GM18508 (cell line): ENCODE results near the gene SLC30A2.

Experiments used
- ATAC-seq: cut with Tn5 transposase; IDR thresholded peaks from one replicate; pipeline ENCODE4 v1.9.1; 2021; ENCODE audit warnings: moderate number of reproducible peaks; ENCODE audit not compliant: insufficient read depth, unreplicated experiment

SLC30A2 gene

DNA sequence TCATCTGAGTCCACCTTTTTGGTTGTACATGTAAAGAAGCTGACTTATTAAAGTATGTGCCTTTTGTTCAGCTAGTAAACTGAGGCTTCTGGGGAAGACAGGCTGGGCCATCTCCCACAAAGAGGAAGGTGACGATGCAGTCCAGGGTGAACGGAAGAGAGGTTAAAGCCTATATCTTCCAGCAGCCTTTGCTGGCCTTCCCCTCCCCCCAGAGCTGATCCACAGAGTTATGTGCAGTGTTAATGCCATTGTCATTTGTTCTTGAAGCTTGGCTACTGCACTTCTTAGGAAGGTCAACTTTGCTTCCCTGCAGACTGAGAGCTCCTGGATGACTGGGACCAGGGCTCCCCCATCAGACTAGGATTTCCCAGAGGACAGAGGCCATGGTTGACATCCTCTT is 2.2 kb downstream of the SLC30A2 start:
- ATAC-seq, result no peak

DNA sequence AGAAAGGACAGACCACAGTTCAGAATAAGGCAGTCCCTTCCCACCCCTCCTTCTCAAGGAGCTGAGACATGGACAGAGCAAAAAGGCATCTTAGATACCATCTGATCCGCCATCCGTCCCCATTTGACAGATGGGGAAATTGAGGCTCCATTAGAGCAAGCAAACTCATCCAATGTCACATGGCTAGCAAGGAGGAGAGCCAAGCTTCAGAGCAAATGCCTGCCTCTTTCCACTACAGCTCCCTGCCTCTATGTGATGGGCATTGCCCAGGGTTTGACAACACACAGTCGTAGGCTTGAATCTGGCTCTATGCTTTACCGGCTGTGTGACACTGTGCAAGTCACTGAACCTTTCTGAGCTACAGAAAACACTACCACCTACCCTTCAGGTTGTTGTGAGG is 3.9 kb downstream of the SLC30A2 start:
- ATAC-seq, result no peak

DNA sequence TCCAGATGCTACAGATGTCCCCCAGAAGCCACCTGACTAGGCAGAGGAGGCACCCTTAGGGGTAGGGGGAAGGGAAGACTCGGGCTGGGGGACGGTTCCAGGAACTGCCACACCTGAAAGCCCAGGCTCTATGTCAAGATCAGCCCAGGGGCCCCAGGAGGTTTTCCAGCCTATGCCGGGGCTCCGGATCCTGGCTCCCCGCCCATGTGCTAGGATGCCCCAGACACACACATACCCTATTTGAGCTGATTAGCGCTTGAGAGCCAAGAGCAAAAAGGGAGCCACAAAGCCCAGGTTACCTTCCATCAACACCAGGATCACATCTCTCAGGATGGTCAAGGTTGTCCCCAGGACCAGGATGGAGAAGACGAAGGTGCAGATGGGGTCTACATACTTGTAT is 4.5 kb downstream of the SLC30A2 start:
- ATAC-seq, result no peak

DNA sequence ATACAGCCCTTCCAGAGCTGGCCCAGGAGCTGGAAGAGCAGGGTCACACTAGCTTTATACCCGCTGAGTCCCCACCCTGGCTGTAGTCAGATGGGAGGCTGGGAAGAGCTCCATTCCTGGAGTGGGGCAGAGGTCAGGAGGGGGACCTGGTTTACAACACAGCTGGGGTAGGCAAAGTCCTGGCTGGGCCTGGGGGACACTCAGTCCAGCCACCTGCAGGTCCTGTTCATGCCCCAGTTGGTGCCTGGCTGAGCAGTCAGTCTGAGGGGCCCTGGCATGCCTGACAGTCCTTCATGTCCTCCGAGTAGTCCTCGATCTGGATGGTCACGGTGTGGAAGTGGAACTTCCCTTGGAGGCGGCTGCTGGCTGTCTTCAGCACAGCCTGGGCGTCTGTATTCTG is 7.0 kb downstream of the SLC30A2 start:
- no peak for ATAC-seq

DNA sequence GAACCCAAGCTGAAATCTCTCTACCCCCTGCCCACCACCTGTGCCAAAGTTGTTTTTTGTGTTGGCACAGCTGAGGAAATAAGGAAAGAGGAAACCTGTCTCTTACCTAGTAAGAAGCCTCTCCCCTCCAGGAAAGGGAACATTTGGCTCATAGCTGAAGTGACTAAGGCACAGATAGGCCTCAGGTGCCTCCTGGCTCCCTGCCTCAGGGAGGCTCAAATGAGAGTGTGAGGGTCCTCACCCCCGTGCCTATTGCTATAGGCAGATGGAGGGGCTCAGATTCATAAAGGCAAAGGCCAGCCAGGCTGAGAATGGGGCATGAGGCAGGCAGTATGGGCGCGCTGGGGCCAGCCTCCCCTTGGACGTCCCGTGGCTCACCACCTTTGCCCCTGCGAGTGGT is 7.4 kb downstream of the SLC30A2 start:
- ATAC-seq, result no peak

DNA sequence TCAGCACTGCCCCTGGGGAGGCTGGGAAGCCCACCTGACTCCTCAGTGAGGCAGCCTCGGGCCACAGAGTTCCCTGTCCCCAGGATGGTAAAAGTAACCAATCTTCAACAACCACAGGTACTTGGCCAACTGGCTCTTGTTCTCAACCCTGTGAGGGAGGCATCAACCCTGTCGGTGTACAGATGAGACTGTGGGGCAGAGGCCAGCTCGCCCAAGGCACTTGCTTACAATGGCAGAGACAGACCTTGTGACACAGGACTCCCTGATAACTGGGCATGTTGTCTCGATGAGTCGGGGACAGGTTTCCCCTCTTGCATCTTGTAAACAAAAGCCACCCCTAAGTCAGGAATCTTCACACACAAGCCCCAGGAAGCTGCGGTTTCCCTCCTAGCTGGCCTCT is 8.0 kb downstream of the SLC30A2 start:
- no peak for ATAC-seq

DNA sequence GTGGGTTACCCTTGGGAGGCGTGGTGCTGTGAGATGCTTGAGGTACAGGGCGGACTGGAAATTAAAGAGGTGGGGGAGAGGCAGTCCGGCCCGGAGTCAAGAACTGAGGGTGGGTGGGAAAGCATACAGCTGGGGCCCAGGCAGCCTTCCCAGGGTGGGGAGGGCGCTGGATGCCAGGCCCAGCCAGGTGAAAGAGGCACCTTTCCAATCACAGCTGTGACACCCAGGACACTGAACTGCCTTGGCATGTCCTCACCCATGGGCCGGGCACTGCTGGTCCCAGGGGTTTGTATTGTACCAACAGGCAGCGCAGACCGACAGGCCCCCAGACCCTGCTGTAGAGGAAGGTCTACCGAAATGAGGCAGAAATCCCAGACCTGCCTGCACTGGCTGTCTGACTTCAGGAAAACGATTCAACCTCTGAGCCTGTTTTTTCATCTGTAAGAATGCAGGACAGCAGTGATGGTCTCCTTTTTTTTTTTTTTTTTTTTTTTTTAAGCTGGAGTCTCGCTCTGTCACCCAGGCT is 9.1 kb downstream of the SLC30A2 start:
- no peak for ATAC-seq

DNA sequence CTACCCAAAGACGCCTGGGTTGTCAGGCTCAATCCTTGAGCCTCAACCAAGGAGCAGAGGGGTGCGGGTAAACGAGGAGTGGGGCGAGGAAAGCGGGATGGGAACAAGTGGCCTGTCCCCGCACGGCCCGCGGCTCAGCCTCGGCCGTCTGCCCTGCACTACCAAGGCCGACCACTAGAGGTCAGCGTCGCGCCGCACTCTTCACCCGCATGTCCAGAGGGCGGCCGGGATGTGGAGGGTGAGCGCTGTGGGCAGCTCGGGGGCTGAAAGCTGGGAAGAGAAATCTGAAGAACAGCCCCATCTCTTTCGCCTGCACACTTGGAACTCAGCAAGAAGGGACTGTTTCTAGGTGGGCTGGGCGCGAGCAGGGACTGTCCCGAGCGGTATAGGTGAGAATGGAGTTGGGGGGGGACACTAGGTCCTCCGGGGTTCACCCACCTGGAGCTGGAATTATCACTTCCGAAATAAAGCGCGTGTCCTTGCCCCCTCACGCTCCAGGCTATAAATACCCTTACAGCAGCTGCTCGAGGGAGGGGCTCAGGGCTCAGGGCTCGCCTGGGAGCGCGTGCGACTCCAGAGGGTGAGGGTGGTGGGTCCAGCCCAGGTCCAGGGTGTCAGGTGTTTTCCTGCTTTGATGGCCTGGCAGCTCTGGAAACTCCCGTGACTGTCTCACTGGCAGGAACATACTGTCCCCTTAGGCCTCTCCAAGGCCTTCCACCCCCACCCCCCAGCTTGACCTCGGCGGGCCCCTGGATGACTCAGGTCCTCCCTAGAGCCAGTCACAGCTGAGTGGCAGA is 9.8 kb downstream of the SLC30A2 start:
- no peak for ATAC-seq

DNA sequence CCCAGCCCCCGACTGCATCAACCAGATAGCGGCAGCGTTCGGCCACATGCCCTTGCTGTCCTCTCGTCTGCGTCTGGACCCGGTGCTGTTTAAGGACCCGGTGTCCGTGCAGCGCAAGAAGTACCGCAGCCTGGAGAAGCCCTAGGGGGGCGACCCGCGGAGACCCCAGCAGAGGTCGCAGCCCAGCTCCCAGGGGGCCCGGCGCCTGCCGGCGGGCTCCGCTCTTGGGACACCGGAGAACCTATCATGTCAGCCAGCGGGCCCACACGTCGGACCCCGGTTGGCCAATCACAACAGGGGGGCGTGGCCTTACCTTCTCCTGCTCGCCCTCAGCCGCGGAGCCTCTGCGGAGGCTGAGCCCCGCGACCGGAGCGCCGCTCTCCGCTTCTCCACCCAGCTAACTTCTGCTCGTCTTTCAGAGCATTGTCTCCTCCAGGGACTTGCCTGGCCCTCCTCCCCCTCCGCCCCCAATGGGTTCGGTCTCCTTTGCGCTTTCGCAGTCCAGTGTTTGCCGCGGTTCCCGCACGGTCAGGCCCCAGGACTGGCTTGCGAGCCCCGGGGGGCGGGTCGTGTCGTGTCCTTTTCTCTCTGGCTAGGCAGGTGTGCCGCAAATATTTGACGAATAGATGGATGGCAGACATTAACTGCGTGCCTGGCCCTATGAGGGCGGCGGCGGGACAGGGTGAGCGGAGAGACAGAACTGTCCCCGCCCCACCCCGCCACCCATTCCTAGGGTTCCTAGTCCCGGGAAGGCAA is 10.5 kb downstream of the SLC30A2 start:
- no peak for ATAC-seq

DNA sequence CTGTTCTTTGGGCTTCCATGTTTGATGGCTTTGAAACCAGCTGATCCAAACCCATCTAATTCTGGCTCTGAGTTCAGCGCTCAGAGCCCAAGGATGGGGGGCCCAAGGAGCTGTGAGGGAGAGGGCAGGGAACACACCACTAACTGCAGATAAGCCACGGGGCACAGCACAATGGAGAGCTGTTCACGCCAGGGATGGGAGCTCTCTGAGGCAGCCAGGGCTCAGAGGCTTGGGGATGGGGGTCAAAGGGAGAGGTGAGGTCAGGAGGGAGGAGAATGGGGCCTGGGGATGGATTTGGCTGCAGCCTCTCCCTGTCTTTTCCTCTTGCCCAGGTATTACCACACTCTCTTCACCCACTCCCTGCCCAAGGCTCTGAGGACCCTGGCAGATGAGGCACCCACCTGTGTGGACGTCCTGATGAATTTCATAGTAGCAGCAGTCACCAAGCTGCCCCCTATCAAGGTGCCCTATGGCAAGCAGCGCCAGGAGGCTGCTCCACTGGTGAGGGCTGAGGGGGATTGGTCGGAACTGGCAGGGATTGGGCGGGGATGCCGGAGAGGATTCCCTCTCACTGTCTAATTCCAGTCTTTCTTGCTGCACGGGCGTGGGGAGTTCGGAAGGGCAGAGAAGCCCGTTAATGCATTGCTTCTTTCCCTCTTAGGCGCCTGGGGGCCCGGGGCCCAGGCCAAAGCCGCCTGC is 11.3 kb downstream of the SLC30A2 start:
- no peak for ATAC-seq

DNA sequence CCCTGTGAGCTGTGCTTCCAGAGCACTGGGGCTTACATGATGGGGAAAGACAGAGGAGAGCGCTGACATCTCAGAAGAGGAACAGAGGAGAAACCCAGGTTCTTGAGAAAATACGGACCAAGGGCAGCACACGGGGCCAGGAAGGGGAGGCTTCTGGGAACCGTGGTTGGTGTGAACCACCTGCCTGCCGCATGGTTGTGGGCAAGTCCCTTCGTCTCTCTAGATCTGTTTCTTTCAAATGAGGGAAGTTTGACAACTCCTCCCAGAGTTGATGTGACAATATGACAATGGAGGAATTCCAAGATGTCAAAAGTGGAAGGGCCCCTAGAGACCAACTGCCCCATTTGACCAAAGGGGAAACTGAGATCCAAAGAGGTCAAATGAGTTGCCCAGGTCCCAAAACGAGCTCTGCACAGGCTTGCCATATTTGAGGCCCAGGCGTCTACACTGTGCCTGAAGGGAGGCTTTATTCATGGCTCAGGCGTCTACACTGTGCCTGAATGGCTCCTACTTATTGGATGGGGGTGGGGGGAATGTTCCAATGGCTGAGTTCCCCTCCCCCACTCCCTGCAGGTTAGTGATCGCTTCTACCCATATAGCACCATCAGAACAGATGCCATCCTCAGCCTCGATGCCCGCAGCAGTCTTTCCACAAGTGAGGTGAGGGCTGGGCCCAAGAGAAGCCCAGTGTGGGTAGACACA is 13.1 kb downstream of the SLC30A2 start:
- no peak for ATAC-seq

DNA sequence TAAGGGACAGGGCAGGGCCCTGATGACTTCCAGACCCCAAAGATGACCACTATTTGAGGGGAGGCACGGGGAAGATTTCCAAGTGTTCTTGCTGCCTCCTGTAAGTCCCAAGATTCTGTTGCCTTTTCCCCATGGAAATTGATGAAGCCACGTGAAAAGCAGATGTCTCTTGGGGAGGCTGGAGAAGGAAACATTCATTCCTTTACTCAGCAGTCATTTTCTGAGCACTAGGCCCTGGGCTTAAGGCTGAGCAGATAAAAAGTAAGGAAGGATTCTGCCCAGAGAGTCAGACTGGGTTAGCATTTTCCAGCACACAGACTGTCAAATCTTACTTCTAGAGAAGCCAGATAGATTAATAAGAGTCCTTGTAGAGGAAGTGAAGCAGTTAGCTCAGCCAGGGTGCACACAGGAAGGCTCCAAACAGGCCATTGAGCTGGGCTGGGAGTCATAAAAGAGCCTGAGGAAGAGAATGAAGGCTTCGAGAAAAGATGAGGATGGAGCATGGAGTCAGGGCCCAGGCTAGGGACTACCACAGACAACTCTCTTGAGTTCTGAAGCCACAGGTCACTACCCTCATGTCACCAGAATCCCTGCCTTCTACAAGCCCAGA is 14.2 kb downstream of the SLC30A2 start:
- no peak for ATAC-seq

DNA sequence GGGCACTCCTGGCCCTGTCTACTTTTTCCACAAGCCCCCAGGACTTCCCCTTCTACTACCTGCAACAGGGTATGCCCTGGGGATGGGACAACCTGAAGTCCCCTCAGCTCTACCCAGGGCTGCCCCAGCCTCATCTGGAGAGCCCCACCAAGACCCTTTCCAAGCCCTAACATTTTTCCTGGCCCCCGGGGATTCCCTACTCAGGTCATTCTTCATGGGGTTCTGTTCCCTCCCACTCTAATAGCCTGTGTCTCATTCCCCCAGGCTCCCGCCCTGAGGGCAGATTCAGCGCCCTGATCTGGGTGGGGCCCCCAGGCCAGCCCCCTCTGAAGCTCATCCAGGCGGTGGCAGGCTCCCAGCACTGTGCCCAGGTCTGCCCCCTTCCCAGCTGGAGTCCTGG is 14.7 kb downstream of the SLC30A2 start:
- ATAC-seq, result no peak

DNA sequence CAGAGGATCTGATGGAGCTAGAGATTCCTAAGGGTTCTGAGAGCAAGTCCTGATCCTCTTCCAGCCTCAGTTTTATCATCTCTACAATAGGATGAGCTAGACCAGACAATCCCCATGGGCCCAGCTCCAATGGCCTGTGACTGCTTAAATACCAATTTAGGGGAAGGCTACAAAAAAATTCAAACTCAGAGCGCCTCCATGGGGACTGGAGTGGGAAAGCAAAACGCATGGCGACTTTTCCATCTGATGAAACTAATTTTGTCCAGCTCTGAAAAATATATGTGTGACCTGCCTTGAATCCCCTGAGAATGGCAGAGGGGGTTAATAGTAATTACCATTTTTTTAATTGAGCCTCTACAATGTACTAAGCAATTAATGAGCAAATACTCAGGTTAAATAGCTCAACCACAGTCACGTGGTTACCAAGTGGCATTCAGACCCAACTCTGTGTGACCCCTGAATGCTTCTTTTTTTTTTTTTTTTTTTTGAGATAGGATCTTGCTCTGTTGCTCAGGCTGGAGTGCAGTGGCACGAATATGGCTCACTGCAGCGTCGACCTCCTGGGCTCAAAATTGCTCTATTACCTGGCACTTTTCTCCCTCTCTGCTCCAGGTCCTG is 15.9 kb downstream of the SLC30A2 start:
- ATAC-seq, result no peak

DNA sequence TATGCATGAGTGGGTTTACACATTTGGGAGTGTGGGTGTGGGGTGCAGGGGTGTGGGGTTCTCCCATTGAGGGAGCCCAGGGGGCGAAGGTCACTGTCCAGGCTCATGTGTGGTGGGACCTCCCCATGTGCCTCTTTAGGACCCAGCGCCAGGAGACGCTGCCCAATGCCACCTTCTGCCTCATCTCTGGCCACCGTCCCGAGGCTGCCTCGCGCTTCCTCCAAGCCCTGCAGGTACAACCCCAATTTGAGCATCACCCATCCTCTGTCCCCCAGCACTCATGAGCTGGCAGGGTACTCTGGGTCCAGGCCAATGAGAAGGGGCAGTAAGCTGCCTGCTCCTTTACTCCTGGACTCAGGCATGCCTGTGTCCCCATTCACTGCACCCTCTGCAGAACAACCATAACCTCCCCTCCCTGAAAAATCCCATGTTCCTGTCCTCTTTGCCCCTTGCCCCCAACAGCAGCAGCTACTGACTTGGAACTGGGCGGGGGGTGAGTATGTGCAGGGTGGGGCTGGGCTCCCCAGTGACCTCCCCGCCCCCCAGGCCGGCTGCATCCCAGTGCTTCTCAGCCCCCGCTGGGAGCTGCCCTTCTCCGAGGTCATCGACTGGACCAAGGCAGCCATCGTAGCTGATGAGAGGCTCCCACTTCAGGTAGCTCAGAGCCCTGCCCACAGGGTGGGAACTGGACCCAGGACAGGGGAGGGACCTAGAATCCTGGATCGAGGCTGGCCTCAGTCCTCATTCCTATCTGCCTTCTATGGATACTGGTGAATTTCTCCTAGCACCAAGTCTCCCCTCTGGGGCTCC is 16.7 kb downstream of the SLC30A2 start:
- no peak for ATAC-seq

DNA sequence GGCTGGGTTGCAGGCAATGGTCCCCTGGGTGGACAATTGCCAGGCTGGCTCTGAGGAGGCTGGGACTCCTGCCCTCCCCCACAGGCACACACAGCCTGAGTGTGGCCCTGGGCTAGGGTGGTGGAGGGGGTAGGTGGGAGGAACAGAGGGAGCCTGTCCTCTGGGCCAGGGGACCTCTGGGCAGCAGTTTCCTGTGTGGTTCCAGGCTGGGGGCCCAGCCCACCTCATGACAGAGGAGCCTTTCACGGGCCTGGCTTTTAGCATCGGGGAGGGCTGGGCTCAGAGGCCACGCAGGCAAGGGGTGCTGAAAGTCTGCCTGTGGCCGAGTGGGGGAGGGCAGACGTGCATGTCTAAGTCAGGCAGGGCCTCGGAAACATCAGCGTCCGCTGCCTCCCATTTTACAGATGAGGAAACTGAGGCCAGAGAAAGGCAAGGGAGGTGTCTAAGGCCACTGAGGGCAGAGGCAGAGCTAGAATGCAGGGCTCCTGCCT is 17.4 kb downstream of the SLC30A2 start:
- ATAC-seq, result no peak

DNA sequence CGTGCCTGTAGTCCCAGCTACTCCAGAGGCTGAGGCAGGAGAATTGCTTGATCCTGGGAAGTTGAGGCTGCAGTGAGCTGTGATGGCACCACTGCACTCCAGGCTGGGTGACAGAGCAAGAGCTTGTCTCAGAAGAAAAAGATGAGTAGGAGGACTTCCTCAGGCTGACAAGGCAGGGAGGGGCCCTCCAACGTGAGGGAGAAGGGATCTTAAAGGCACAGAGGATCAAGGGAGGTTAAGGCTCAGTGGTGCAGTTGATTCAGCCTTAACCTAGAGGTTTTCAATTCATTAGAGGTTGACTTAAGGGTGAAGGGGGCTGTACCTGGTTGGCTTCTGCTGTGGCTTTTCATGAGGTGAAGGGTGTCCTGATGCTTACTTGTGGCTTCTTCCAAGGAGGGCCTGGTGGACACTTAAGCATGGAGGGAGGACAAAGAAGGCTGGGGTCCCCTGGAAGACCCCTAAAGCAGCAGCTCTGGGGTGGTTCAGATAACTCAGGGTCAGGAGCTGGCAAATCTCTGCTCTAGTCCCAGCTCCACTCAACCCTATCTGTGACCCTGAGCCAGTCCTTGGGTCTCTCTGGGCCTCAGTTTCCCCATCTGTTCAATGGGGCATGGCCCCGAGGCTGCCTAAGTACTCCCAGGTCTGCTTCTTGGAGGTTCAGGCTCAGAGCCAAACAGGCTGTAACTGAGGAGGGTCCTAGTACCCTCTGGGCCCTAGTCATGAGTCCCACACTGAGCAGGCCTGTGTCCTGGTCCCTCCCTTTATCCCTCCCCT is 18.0 kb downstream of the SLC30A2 start:
- ATAC-seq, result no peak

DNA sequence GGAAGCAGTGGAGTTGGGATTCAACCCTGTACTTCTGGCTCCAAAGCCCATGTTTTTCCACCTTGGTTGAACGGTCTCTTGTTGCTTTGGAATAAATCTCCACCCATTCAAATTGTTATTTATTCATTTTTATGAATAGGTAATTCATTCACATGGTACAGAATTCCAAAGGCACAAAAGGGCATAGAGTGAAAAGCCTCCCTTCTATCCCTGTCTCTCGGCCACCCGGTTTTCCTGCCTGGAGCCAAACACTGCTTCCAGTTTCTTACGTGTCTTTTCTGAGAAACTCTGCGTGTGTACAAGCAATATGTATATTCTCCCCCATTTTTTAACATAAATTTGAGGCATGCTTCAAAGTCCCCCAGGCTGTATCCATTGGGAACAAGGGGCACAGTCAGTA is 20.4 kb downstream of the SLC30A2 start:
- ATAC-seq, result no peak
